SJCRH30 (cell line): ENCODE results near the gene BPGM. TPM values are rescaled to one million over a fixed set of nuclear protein-coding genes. Genes with fewer than 3 reads are reported as not detected.
A peak's percentile ranks its signal among the peaks of the same experiment; 100 is the strongest.
"Not testable (repeated sequence)": the region's sequence is repeated elsewhere in the genome, so short reads cannot be mapped to it uniquely, and the experiment has no call there.

ENCODE experiments used
- DNase-seq, 2 experiments: peaks; one replicate each; pipeline ENCODE4 v3.0.0-alpha.2; 2015 to 2020
- H3K27ac ChIP-seq: fragments of 250-450 bp; sonication (Bioruptor Pico); 2 replicates; pipeline ENCODE4 v1.5.1; 2020; ENCODE audit warnings: mild to moderate bottlenecking, moderate library complexity
- H3K27me3 ChIP-seq: fragments of 250-450 bp; sonication (Bioruptor Pico); 2 replicates; pipeline ENCODE4 v1.5.1; 2020; ENCODE audit warnings: mild to moderate bottlenecking, moderate library complexity
- H3K36me3 ChIP-seq: fragments of 250-450 bp; sonication (Bioruptor Pico); 2 replicates; pipeline ENCODE4 v1.5.1; 2020; ENCODE audit warnings: mild to moderate bottlenecking, moderate library complexity
- H3K4me1 ChIP-seq: fragments of 250-450 bp; sonication (Bioruptor Pico); 2 replicates; pipeline ENCODE4 v1.5.1; 2020; ENCODE audit warnings: mild to moderate bottlenecking, moderate library complexity
- H3K4me3 ChIP-seq: fragments of 250-450 bp; sonication (Bioruptor Pico); 2 replicates; pipeline ENCODE4 v1.5.1; 2020; ENCODE audit warnings: mild to moderate bottlenecking, moderate library complexity
- H3K9me3 ChIP-seq: fragments of 250-450 bp; sonication (Bioruptor Pico); replicated peaks from 2 replicates; pipeline ENCODE4 v1.5.1; 2020; ENCODE audit warnings: mild to moderate bottlenecking, moderate library complexity
- total RNA-seq: library from RNA; depleted of rRNA; stranded (reverse); fragments of >200 nt; shearing (Covaris generic); gene quantifications from 2 replicates; pipeline ENCODE4 v1.2.3, GENCODE V29; 2014

The BPGM gene
- total RNA-seq, 1 experiment from 2014 or later: 20.6 TPM

DNA sequence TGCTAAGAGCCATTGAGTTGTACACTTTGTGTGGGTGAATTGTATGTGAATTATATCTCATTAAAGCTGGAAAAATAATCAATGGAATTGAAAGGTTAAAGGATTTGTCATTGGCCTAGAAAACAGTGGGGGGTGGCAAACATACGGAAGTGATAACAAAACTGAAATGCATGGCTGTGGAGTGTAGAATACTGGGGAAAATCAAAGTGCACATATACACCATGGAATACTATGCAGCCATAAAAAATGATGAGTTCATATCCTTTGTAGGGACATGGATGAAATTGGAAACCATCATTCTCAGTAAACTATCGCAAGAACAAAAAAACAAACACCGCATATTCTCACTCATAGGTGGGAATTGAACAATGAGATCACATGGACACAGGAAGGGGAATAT is 18.4 kb downstream of the BPGM start:
- not testable (repeated sequence) for H3K27ac ChIP-seq, H3K27me3 ChIP-seq, H3K36me3 ChIP-seq

DNA sequence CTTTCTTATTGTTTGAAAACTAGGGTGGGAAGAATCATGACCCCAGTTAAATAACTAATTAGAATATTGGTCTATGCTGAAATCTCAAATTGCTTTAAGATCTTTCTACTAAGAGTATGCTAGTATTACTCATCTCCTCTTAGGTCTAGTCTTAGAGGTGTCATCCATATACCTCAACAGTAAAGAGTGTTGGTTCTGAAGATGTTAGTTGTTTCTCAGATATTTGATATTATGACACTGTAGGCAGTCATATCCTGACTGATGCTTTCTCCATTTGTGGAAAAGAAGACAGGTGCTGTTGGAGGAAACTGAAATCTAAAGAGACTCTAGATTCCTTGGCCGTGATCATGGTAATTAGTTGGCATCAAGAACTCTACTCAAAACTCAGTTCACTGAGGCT is 21.2 kb downstream of the BPGM start:
- Histone ChIP-seq H3K4me1 (peaks cover 12% of the 10 kb centered on the region; the same call in 1 of the 2 replicates), H3K27me3 (no peaks in the 10 kb centered on the region), H3K9me3 (no peaks in the 10 kb centered on the region), H3K27ac (no peak overlapping the region), H3K4me3 (no peak overlapping the region), H3K36me3 (no peaks in the 10 kb centered on the region)
- no peak for DNase-seq

More for the DNA sequence above, 18.4 kb downstream of the BPGM start:
- H3K9me3 ChIP-seq, H3K4me3 ChIP-seq, DNase-seq: not testable (repeated sequence)
- H3K4me1 ChIP-seq: peaks cover 12% of the 10 kb centered on the region; the same call in 1 of the 2 replicates

DNA sequence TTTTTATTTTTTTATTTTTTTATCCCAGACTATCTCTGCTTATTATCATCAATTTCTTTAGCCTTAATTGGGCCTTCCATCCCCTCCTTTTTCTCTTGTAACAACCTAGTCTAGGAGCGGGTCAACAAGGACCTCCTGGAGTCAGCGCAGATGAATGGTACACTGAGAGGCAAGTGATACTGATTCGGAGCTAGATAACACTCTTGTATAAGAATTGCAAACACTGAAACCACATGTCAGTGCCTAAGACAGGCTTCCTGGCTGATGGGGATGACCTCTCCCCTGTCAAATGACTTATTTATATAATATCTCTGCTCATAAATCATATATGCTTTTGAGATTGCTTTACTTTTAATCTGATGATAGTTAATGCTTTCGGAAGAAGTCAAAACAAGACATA is 22.7 kb downstream of the BPGM start:
- Histone ChIP-seq H3K36me3 (no peaks in the 10 kb centered on the region), H3K27ac (no peak overlapping the region), H3K4me1 (peaks cover 12% of the 10 kb centered on the region; the same call in 1 of the 2 replicates), H3K9me3 (peaks cover 2% of the 10 kb centered on the region; the same call in 1 of the 2 replicates), H3K27me3 (no peaks in the 10 kb centered on the region), H3K4me3 (no peak overlapping the region)
- DNase-seq: peak in 1 of 2 experiments; percentile 5

DNA sequence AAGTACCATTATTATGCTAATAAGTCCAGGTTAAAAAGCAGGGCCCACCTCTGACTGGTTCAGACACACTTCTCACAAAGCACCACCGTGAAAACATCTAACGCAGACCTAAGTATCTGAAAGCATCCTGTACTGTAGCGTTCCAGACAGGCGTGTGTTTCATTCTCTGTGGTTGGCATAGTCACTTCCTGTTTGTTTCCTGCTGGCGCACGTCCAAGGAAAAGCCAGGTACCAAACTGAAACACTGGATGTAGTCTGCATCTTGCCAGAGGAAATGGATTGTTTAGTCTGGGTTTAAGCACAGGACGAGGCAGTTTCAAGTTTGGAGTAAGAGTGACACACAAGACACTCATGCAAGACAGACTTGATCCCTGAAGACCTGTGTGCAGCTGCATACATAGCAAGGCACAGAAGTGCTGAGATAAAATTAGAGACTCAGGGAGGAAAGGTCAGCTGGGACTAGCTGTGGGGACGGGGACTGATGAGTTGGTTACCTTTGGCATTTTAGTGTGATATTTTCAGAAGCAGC is 23.3 kb downstream of the BPGM start:
- Histone ChIP-seq H3K36me3 (no peaks in the 10 kb centered on the region), H3K9me3 (peaks cover 6% of the 10 kb centered on the region; the same call in 1 of the 2 replicates), H3K27me3 (no peaks in the 10 kb centered on the region), H3K4me1 (peaks cover 12% of the 10 kb centered on the region; the same call in 1 of the 2 replicates), H3K4me3 (peak overlapping the region; percentile 7; the same call in 1 of the 2 replicates), H3K27ac (no peak overlapping the region)
- DNase-seq: peak; percentile 73 to 85

DNA sequence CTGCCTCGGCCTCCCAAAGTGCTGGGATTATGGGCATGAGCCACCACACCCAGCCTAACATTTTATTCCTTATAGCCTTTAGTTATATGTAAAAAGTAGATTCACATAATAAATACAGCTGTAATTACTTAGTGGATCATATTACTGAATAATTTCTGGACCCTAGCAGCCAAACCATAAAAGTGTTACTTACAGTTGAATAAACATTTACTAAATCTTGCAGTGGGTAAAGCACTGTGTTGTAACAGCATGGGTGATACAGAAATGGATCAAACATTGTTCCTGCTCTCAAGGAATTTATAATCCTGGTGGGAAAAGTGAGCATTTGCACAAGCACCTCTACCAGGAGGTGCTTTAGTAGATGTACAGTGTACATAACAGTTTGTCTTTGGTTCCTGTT is 25.0 kb downstream of the BPGM start:
- Histone ChIP-seq H3K4me1 (peaks cover 12% of the 10 kb centered on the region; the same call in 1 of the 2 replicates), H3K4me3 (no peak overlapping the region), H3K9me3 (peaks cover 6% of the 10 kb centered on the region; the same call in 1 of the 2 replicates), H3K27ac (no peak overlapping the region), H3K27me3 (no peaks in the 10 kb centered on the region), H3K36me3 (no peaks in the 10 kb centered on the region)
- no peak for DNase-seq

DNA sequence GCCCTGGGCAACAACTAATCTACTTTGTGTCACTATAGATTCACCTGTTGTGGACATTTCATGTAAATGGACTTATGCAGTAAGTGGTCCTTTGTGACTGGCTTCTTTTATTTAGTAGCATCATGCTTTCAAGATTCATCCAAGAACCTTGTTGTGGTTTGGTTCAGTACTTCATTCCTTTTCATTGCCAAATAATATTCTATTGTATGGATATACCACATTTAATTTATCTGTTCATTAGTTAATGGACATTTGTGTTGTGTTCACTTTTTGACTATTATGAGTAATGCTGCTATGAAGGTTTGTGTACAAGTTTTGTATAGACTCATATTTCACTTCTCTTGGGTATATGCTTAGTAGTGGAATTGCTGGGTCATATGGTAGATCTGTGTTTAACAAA is 27.8 kb downstream of the BPGM start:
- Histone ChIP-seq H3K36me3 (no peaks in the 10 kb centered on the region), H3K4me1 (peaks cover 11% of the 10 kb centered on the region; the same call in 1 of the 2 replicates), H3K4me3 (no peak overlapping the region), H3K27me3 (no peaks in the 10 kb centered on the region), H3K9me3 (peaks cover 6% of the 10 kb centered on the region; the same call in 1 of the 2 replicates), H3K27ac (no peak overlapping the region)
- DNase-seq: no peak

DNA sequence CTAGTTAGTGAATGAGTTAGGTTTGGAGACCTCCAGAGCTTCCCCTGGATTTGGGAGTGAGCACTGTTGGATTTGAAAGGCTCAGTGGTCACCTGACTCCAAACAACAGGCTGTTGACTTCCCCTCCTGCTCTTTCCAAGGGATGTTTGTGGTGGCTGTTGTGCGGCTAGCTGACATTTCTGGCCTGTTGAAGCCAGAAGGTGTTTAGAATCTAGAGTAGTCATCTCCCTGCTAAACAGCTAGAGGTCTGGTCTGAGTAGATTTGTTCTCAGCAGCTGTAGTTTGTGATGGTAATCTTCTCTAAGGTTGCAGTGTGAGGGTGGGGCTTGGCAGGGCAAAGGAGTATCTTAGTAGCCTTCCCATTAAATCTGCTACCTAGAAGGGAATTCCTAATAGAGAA is 30.1 kb downstream of the BPGM start:
- no peak for DNase-seq
- no peaks in the 10 kb centered on the region for H3K27me3 ChIP-seq
- H3K9me3 ChIP-seq: peaks cover 6% of the 10 kb centered on the region; the same call in 1 of the 2 replicates
- H3K27ac ChIP-seq: no peak overlapping the region
- no peaks in the 10 kb centered on the region for H3K36me3 ChIP-seq
- no peak overlapping the region for H3K4me3 ChIP-seq
- H3K4me1 ChIP-seq: no peaks in the 10 kb centered on the region

DNA sequence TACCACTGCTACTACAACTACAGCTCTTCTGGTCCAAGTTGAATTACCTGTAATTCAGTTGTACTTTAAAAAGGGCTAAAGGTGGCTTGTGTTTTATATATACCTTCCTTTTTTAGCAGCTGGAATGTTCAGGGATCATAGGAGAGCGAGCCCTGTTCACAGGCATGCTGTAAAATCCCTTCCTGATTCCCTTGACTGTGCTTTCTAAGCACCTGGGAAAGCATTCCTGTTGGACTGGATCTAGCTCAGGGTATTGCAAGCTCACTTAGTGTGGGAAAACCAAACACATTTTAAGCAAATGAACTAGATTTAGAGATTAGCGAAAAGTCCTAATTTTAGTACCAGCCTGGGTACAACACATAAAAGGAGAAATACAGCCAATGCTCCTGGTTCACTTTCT is 31.5 kb downstream of the BPGM start:
- no peak for DNase-seq
- Histone ChIP-seq H3K27me3 (no peaks in the 10 kb centered on the region), H3K4me1 (no peaks in the 10 kb centered on the region), H3K9me3 (peaks cover 6% of the 10 kb centered on the region; the same call in 1 of the 2 replicates), H3K27ac (no peak overlapping the region), H3K4me3 (no peak overlapping the region), H3K36me3 (no peaks in the 10 kb centered on the region)

DNA sequence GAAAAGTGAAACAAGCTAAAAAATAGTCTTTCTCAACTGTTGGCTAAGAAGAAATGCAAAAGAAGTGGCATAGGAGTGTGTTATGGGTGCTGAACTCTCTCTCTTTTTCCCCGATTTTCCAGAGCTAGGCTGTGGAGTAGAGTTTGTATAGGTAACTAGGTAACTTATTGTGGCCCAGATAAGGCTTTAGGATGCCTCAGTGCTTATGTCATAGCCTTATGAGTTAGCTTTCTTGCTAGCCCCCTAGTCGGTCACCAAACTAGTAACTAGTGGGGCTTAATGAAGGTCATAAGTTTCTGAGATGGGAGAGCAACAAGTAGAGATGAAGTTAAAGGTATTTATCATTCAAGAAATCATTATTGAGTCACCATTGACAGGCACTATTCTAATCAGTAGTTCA is 32.4 kb downstream of the BPGM start:
- Histone ChIP-seq H3K4me1 (no peaks in the 10 kb centered on the region), H3K36me3 (no peaks in the 10 kb centered on the region), H3K27ac (no peak overlapping the region), H3K27me3 (no peaks in the 10 kb centered on the region), H3K4me3 (no peak overlapping the region), H3K9me3 (peaks cover 6% of the 10 kb centered on the region; the same call in 1 of the 2 replicates)
- DNase-seq: no peak

DNA sequence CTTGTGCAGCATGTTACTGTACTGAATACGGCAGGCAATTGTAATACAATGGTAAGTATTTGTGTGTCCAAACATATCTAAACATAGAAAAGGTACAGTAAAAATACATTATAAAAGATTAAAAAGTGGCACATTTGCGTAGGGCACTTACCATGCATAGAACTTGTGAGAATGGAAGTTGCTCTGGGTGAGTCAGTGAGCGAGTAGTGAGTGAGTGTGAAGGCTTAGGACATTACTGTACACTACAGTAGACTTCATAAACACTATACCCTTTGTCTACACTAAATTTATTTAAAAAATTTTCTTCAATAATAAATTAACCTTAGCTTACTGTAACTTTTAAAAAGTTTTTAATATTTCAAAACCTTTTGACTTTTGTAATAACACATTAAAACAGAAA is 37.5 kb downstream of the BPGM start:
- Histone ChIP-seq H3K4me3 (no peak overlapping the region), H3K4me1 (no peaks in the 10 kb centered on the region), H3K9me3 (no peaks in the 10 kb centered on the region), H3K27ac (no peak overlapping the region), H3K36me3 (no peaks in the 10 kb centered on the region), H3K27me3 (no peaks in the 10 kb centered on the region)
- no peak for DNase-seq

DNA sequence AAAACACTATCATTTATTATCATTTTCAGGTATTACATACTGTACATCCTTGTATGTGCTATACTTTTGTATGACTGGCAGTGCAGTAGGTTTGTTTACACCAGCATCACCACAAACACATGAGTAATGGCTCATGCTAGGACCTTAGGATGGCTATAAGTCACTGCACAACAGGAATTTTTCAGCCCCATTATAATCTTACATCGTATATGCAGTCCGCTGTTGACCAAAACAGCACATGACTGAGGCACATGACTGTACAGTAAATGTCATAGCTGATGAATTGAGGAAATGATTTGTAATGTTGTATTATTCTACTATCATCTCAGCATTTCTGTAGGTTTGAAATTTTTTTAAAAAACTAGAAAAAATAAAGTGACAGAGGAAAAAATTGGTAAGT is 38.6 kb downstream of the BPGM start:
- Histone ChIP-seq H3K9me3 (no peaks in the 10 kb centered on the region), H3K27ac (no peak overlapping the region), H3K4me1 (0 out of 2 replicates have a peak, but pooled peaks cover 4% of the 10 kb centered on the region), H3K36me3 (no peaks in the 10 kb centered on the region), H3K4me3 (no peak overlapping the region), H3K27me3 (no peaks in the 10 kb centered on the region)
- no peak for DNase-seq

DNA sequence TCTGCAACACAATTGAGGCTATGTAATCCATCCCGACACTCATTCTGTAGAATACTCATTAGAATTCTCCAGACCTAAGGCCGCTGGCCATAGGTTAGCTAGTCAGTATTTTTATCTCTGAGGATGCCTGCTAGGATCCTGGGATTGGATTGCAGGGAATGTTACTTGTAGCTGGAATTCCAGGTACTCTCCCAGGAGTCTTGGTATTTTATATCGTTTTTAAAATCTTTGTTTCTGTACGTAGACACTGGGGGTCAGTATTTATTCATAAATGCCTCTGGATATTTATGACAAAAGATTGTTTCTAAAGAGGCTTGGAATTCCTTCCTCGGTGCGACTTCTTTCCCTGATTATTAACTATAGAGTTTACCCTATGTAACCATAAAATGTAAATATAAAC is 40.1 kb downstream of the BPGM start:
- Histone ChIP-seq H3K4me3 (no peak overlapping the region), H3K27me3 (no peaks in the 10 kb centered on the region), H3K9me3 (no peaks in the 10 kb centered on the region), H3K27ac (no peak overlapping the region), H3K4me1 (peaks cover 7% of the 10 kb centered on the region; the same call in 1 of the 2 replicates), H3K36me3 (no peaks in the 10 kb centered on the region)
- peak in 1 of 2 experiments; percentile 40 for DNase-seq

DNA sequence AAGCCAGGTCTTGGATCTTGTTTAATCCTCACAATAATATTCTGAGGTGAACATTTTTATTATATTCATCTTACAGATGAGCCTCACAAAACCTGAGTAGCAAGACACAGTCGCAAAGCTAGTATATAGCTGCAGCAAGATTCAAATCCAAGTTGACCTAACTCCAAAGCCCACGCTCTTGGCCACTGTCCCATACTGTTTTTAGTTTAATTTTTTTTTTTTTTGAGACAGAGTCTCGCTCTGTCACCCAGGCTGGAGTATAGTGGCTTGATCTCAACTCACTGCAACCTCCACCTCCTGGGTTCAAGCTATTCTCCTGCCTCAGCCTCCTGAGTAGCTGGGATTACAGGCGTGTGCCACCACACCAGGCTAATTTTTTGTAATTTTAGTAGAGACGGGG is 42.9 kb downstream of the BPGM start:
- not testable (repeated sequence) for H3K9me3 ChIP-seq, DNase-seq, H3K27ac ChIP-seq, H3K36me3 ChIP-seq, H3K27me3 ChIP-seq
- Histone ChIP-seq H3K4me1 (peaks cover 11% of the 10 kb centered on the region; the same call in 1 of the 2 replicates), H3K4me3 (peak overlapping the region; percentile 21)

DNA sequence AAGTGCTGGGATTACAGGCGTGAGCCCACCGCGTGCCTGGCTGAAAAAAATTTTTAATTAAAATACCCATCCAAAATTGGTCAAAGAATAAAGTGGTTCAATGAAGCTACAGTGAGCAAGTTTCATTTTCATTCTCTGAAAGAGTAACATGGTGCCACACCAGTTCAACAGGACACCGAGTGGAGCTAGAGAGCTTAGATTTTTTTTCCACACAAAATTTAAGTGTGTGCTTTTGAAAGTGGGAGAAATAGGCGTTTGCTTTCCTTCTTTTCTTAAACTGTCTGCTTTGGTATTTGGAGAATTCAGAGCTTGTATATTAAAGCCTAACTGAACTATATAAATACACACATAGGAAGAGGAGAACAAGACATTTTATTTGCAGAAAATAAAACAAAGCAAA is 43.4 kb downstream of the BPGM start:
- Histone ChIP-seq H3K9me3 (no peaks in the 10 kb centered on the region), H3K27me3 (no peaks in the 10 kb centered on the region), H3K36me3 (no peaks in the 10 kb centered on the region), H3K4me1 (peaks cover 14% of the 10 kb centered on the region; the same call in 1 of the 2 replicates), H3K4me3 (peak overlapping the region; percentile 21), H3K27ac (no peak overlapping the region)
- DNase-seq: peak in 1 of 2 experiments; percentile 49

DNA sequence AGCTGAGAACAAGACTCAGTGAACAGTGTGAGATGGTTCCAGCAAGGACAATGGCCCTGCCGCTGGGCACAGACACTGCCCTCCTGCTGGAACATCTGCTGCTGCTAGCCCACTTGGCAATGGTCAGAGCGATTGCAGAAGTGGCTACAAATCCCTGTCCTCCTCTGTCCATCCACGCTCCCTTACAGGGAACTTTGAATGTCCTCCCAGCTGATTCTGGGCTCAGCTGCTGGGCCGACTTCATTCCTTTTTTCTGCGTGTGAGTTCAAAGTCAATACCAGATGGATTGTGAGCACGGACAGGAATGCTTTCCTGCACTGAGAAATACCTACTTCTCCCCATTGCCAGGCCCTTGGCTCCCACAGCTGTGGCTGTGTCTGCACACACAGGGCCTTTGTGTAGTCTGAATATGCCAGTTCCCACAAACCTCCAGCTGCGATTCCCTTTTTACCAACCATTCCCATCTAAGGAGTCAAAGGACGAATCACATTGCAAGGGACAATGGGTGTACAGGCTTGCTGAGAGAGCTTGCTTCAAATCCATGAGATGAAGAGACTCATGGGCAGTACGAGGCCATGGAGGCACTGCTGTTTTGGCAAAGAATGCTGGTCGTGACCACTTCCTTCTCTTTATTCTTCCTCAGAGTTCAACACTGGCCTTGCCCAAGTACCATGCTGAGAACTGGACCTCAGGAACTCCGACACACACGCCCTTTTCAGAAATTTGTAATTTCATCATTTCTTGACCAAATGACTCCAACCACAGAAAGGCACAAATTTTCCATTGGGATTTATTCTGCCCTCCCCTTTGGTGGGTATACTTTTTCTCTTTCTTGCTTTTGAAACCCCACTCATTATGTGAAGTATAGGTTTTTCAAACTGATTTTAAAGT is 44.2 kb downstream of the BPGM start:
- Histone ChIP-seq H3K27me3 (no peaks in the 10 kb centered on the region), H3K4me1 (peaks cover 22% of the 10 kb centered on the region; the same call in 1 of the 2 replicates), H3K4me3 (no peak overlapping the region), H3K27ac (no peak overlapping the region), H3K9me3 (no peaks in the 10 kb centered on the region), H3K36me3 (no peaks in the 10 kb centered on the region)
- DNase-seq: peak in 1 of 2 experiments; percentile 34
